SK-N-DZ (cell line): Measurements from ENCODE around the gene DIAPH3.

ENCODE experiments used
- DNase-seq: peaks from one replicate; pipeline ENCODE4 v3.0.0-alpha.2; 2015; ENCODE audit warnings: low spot score

The DIAPH3 gene

DNA sequence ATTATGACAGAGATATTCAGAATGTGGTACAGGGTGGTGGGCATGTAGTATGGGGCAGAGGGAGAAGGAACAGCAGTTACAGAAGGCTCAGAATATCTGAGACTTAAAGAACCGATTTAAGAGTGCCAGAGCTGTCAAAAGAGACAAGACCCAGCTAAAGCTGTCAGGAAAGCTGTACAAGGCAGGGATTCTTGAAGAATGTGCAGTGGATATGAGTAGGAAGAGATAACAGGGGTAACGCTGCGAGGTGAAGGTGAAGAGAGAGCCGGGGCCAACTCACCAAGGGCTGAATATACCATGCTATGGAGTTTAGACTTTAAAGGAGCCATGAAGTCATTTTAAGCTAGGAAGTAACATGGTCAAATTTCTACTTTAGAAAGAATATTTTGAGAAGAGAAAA lies 381.0 kb downstream of the DIAPH3 start:
- DNase-seq, result no peak

DNA sequence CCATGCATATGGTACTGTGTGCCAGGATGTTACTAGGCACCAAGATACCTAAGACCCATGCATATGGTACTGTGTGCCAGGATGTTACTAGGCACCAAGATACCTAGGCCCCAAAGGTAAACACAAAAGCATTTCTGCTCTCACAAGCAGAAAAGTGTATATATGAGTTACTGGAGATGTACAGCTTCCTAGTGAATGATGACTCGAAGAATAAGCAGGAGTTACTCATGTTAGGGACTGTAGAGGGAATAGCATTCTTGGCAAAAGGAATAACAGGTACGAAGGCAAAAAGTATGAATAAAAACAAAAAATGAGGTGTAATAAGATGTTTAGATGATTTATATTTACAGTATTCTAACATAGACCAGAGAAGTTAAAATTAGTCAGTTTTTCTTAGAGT lies 383.7 kb downstream of the DIAPH3 start:
- DNase-seq, result no peak

DNA sequence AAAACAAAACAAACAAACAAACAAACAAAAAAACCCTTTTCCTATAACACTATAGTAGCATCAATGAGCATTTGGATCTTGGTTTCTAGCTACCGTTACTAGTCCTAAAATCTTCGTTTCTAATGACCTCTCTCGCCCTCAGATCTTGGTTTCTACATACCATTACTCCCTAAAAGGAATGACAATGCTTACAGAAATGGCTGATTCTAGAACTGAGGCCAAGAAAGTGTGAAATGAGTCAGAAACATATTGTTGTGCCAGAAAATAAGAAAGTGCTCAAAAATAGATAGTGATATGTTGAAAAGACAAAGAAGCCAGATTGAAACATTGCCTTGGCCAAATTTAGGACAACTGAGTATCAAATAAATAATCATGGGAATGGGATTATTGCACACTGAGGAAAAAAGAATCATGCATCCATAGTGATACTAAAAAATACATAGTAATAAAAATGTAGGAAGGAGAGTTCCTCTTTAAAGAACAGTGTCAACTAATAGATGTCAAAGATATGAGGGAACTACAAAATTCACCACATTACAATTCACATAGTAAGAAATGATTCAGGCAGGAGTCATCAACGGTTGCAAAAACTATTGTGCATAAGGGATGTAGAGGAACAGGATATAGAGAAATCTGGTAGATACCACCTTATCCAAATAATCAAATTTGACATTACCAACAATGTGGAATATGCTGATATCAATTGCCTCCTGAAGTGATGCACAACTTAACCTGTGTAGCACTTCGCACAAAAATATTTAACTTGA lies 386.6 kb downstream of the DIAPH3 start:
- DNase-seq, result no peak

DNA sequence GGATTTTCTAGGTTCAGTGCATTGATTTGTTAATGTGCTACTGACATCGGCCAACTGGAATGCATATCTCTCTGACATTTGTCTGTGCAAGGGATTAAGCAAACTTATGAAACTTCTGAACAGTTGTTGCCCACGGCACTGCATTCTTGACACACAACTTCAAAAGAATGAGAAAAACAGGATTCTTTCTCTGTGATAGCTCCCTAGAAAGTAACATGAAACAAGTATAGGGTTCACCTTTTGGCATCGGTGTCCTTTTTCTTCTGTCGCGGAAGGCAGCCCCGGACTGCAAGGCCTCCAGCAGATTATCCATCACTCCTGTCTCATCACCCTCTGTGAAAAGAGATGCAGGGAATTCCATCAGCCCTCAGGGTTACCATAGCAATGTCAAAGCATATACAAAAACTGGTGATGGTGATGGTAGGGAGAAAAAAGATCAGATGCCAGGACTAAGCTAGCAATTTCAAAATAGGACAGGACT lies 389.2 kb downstream of the DIAPH3 start:
- no peak for DNase-seq

DNA sequence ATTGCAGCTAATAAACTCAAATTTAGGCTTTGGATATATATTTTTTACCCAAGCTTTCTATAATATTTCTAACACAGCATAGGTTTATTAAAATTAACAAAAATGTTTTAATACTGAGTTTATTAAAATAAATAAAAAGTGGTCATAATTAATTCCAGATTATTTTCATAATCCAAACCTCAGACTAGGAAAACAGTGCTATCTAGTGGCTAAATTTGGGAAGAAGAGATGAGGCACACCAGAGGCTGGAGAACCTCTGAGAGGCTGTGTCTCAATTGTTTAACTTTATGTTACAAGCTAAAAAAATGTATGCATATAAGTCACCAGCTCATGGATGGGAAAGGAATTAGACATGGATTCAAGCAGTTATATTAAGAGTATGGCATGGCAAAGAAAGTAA lies 392.5 kb downstream of the DIAPH3 start:
- no peak for DNase-seq

DNA sequence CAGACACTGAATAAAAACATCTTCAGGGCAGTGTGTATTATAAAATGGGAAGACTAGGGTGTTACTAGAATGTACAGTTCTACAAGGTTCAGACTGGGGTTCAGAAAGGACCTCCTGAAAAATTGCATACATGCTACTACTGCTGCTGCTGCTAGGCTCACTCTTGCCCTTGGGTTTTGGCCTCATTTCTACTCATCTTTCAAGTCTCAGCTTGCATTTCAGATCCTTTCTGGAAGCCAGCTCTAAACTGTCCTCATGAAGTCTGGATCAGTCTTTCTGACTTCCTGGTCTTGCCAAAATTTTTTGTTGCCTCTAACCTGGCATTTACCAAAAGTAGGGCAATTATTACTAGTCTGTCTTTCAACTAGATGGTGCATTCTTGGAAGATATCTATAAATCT lies 393.3 kb downstream of the DIAPH3 start:
- no peak for DNase-seq

DNA sequence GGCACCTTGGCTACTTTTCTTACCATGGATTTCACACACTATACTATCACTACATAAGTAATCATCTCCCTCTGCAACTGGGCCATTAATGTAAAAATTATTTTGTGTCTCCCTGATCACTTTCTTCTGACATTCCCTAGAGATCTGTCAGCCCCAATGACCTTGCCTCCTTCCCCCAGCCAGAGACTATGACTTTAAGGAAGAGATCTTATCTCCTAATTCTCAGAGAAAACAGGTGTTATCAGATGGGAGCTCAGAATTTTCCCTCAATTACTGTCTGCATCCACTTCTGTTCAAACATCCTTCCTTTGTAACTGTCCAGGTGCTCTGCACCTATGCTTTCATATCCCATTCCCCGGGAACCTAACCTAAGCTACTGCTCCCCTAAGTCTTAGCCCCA lies 397.5 kb downstream of the DIAPH3 start:
- DNase-seq, result peak; percentile 79

DNA sequence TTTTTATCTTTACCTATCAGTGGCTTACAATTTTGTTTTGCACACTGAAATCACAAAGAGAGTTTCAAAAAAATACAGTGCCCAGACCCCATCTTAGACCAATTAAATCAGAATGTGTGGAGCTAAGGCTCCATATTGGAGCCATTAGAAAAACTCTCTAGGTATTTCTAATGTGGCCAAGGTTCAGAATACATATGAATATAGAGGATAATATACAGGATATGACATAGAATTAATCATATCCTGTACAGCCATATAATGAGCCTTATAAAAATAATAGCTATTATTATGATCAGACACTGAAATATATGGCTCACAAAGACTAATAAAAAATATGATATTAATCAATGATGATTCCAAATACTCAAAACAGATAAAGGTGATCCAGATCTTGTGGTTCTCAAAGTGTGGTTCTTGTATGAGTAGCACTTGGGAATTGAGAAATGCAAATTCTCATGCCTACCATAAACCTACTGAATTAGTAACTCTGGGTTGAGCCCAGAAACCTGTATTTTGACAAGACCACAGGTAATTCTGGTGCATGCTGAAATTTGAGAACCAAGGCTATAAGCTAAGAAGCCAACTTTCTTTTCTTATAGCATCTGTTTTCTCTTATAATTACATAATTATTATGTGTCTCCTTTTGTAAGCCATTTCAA lies 408.0 kb downstream of the DIAPH3 start:
- no peak for DNase-seq

DNA sequence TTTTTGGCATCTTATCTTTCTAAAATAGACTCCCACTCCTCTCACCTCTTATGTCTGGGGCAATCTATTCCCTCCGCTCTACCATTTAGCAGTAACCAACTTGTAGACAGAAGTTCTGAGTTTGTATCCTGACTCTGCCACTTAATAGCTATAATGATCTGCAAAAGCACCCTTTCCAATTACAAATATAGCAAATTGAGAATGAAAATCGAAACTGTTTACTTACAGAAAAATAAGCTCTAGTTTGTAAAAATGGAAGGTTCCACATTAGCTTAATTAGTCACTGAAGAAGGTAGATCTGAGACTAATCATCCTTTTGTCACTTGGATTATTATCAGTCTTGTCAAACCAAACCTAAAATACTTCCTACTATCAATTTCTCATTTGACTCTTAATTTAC lies 409.3 kb downstream of the DIAPH3 start:
- DNase-seq, result no peak

DNA sequence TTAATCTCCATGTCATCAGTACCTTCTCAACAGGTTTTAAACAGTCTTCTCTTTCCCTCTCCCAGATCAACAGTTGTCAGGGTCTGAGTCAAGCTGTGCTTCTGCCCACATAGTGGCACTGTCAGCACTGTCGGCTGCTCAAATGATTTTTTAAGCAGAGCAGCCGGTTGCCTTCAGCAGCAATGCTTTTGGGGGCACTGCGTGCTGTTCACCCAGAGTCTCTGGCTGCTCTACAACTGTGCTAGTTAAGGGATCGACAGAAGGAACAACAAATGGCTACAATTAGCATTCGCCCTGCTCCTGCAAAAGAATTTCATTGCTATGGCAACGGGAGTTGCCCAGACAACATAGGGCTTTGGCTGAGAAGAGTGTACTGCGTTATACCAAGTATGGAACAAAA lies 412.9 kb downstream of the DIAPH3 start:
- DNase-seq, result peak; percentile 37

DNA sequence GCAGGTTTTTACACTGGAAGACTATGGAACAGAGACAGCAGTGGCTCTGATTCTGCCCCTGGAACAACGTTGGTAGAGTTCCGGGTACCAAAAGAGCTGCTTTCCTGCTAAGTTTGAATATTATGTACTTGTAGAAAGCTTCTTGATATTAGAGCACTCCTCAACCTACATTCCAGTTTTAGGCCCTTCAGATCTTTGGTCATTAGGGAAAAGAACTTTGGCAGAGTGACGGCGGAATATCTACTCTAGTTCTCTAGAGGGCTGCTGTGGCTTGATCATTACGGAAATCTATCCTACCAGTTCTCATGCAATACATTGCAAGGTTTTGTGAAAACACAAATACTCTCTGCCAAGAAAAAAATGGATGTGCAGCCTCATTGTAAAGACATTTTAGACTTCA lies 415.7 kb downstream of the DIAPH3 start:
- no peak for DNase-seq

DNA sequence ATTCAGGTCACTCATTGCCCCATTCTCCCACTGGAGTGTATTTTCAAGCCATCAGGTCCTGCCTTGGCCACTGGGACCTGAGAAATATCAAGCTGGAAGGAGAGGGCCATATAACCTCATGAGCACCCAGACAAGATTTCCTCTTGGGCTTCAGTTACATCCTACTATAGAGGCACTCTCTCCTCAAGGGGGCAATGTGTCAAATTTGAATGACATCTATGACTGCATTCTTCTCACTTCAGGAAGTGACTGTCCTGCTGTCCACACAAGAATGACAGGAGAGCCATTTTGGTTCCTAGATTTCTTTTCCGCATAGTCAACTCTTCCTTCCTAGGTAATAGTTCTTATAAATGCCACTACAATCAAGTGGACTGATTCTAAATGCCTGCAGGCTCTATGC lies 416.2 kb downstream of the DIAPH3 start:
- DNase-seq, result no peak

DNA sequence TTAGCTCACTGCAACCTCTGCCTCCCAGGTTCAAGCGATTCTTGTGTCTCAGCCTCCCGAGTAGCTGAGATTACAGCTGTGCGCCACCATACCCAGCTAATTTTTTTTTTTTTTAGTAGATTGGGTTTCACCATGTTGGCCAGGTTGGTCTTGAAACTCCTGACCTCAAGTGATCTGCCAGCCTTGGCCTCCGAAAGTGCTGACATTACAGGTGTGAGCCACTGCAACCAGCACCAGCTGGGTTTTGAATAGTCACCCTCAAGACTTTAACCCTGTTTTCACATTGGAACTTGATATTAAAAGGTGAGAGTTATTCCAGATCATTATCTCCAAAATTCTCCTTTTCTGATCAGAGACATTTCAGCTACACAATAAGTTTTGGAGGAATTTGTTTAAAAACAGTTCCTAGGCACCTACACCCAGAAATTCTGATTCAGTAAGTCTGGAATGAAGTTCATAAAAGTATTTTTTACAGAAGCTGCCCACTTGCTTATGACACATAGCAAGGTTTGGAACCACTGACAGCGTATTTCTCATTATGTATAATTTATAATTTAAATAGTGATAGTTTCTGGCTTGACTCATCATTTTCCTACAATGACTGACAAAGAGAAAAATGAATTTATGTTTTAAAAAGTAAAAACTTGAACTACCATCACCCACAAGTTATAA lies 417.3 kb downstream of the DIAPH3 start:
- no peak for DNase-seq

DNA sequence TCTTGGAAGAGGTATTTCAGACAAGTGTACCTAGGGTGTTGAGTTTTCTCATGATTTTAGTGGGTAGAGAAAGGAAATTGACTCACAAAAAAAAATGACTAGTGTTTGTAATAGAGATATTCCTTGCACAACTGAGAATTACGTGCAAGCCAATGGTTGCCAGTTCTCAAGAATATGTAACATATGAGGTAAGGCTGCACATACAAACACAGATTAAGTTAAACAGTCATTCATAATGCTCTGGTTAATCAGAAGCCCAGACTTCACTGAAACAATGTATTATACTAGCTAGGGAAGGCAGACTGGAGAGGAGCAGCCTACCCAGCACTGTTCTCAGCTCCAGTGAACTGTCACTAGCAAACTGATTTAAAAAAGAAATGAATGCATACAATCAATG lies 418.3 kb downstream of the DIAPH3 start:
- no peak for DNase-seq

DNA sequence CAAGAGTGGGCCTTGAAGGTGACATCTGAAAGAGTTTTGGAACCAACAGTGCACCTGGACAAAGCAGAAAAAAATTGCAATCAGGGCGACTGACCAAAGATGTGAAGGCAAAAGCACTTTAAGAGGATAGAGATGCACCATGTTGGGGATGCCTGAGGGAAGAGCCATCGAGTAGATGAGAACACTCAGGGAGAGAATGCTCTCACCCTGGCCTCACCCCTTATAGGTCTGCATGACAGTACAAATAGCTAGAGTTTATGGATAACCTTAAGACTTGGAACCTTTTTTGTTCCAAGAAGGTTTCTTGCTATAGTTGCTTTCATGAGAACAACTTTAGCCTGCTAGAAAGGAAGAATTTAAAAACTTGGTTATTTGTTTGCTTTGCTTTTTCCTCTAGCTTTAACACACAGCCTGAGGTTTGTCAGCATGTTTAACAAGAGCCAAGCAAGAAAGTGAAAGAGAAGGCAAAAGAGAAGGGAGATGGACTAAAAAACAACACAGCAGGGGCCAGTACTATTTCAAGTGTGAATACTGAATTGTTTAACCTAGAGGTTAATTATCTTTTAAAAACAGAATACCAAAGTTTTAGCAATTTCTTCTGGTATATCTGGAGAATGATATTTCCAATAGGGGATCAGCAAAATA lies 418.9 kb downstream of the DIAPH3 start:
- DNase-seq, result no peak

DNA sequence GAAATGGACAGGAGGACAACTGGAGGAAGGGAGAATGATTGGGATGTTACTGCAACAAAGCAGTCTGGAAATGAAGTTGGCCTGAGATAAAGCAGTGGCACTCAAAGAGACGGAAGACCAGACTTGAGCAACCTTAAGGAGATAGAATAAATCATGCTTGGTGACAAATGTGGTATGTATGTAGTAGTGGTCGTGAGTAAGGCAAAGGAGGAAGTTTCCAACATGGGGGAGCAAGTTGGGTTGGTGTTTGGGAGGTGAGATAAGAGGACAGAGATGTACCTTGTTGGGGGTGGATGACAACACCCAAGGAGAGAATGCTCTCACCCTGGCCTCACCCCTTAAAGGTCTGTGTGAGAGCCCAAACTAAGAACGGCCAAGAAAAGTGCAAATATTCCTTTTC lies 420.5 kb downstream of the DIAPH3 start:
- no peak for DNase-seq

DNA sequence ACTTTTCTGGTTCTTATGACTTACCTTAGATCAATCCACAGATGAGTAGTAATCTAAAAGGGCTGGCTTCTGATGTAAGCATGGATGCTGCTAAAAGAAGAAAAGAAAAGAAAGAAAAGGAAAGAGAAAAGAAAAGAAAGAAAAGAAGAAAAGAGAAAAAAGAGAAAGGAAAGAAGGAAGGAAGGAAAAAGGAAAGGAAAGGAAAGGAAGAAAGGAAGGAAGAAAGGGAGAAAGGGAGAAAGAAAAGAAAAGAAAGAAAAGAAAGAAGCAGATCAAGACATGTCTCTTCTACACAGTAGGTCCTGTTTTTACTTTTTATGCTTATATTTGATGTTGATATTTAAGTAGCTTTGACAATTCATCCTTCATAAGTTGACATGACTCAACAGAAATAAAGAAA lies 421.3 kb downstream of the DIAPH3 start:
- DNase-seq, result no peak

DNA sequence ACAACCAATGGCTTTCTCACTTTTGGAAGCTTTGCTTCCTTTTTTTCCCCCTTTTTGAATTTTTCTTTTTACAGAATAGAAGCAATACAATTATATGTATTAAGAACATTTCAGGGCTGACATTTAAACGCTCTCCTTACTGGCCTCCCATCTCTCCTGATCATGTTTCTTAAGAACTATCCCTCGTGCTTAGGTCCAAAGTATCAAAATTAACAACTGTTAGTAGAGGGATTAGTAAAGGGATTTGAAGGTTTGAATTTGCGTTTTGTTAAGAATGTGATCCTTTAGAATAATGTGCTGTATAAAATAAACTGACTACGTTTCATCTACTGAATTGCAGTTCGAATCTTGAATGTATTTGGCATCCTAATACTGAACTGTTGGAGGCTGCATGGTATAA lies 424.8 kb downstream of the DIAPH3 start:
- DNase-seq, result no peak

DNA sequence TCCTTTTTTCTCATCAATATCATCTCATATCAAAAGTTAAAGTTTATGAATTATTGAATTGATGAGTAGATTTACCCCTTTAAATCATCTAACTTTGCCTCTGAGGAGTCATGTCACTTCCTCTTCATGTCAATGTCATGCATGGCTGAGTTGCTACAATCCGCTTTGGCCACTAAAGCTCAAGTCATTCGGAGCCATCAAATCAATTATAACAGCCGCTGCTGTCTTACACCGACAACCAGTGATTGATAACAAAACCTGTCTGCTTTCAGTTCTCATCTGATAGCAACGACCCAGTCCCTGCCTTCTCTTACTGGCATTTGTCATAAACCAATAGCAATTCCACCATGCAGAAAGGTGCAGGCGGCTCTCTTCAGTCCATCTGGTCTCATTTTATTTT lies 429.3 kb downstream of the DIAPH3 start:
- DNase-seq, result peak; percentile 55

DNA sequence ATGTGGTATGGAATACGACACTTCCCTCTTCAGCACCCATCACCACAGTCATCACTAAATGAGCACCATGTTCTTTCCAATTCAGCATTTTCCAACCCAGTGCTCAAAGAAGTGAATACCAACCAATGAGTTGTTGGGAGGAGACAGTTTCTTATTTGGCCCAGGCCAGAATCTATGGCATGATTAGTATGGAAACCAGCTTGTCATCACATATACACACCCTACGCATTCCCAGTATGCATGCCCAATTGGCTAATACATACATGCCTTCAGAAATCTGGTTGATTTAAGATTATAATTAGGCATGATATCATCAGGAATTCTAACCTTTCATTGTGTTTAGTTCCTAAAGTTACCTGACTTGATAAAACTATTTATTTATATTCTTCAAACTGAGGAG lies 430.0 kb downstream of the DIAPH3 start:
- no peak for DNase-seq

DNA sequence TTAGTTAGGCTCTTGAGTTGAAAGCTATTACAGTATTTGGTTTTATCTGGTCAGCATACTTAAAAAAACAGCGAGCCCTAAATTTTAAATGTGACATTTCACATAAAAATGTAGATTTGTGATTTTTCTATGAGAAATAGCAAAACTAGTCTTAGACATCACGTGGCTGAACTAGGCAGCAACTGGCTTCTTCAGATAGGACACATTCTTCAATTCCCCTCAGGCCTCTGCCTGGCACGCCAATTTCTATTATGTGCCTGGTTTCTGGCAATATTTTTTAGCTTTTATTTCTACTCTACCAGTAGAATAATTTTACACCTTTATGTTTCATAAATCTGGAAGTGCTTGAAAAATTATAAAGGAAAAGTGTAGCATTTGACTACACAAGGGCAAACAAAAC lies 433.7 kb downstream of the DIAPH3 start:
- no peak for DNase-seq

DNA sequence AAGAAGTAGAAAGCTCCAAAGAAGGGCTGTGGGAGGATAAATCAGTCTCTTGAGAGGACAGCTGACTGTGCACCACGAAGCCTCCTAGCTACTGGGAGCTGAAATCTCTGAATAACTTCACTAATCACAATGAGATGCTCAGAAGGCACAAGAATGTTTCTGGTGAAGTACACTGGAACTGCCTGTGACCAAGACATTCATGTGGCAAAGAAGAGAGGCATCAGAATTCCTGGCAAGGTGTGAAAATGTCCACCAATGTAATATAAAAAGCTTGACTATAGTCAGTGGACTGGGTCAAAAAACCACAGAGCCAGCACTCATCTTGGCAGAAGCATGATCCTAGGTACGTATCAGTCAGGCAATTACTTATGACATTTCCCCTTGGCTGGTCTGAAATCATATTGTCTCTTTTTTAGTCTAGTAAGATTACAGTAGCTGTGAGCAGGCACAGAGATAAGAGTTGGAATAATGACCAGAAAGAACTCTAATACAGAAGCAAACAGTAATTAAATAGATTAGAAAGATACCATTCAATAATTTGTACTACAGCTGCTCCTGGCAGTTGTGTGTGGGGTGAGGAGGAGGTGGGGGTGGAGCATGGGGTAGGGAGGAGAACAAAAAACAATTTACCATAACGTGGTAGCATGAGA lies 434.7 kb downstream of the DIAPH3 start:
- peak; percentile 42 for DNase-seq
